ENCODE data around the gene OR51A7.

DNA sequence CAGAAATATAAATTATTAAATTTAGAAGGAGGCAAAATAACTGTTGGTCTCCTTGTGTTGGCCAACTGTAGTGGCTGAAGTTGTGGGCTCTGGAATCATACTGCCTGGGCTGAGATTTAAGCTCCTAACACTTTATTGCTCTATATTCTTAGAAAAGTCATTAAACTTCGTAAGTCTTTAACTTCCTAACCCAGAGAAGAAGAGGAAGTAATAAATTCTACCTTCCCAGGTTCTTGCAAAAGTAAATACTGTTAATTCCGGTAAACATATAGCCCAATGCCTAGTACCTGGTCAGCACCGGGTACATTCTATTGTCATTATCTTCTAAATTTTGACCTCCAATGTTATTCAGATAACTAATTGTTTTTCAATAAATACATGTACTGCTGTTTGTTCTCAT lies 17.4 kb upstream of the OR51A7 start:
- TF ChIP-seq, protein P1, sequence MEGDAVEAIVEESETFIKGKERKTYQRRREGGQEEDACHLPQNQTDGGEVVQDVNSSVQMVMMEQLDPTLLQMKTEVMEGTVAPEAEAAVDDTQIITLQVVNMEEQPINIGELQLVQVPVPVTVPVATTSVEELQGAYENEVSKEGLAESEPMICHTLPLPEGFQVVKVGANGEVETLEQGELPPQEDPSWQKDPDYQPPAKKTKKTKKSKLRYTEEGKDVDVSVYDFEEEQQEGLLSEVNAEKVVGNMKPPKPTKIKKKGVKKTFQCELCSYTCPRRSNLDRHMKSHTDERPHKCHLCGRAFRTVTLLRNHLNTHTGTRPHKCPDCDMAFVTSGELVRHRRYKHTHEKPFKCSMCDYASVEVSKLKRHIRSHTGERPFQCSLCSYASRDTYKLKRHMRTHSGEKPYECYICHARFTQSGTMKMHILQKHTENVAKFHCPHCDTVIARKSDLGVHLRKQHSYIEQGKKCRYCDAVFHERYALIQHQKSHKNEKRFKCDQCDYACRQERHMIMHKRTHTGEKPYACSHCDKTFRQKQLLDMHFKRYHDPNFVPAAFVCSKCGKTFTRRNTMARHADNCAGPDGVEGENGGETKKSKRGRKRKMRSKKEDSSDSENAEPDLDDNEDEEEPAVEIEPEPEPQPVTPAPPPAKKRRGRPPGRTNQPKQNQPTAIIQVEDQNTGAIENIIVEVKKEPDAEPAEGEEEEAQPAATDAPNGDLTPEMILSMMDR (IDR thresholded peaks at IDR 0.05) = no peak
- TF ChIP-seq POLR2A (IDR thresholded peaks at IDR 0.05) = no peak
